Fibroblast of skin of left quadriceps (primary cell): ENCODE measurements around the gene CABLES1.
A peak's percentile ranks its signal among the peaks of the same experiment; 100 is the strongest.
"Not testable (repeated sequence)": the region's sequence is repeated elsewhere in the genome, so short reads cannot be mapped to it uniquely, and the experiment has no call there.

ENCODE experiments used
- DNase-seq, 2 experiments: peaks; one replicate each; pipeline ENCODE4 v3.0.0-alpha.2; 2013; ENCODE audit warnings: low read depth in 2 of 2

The CABLES1 gene

GRCh38 chr18:23241833-23242496, 106.7 kb downstream of the CABLES1 start:
- not testable (repeated sequence) for DNase-seq

- DNase-seq = no peak
Observed at GRCh38 chr18:23243178-23243577, 107.9 kb downstream of the CABLES1 start.

GRCh38 chr18:23243816-23244215, 108.5 kb downstream of the CABLES1 start:
- no peak for DNase-seq

GRCh38 chr18:23244401-23244800, 109.1 kb downstream of the CABLES1 start:
- no peak for DNase-seq

GRCh38 chr18:23245461-23245860, 110.2 kb downstream of the CABLES1 start:
- DNase-seq = no peak

- DNase-seq = no peak
Observed at GRCh38 chr18:23247331-23247730, 112.0 kb downstream of the CABLES1 start.

GRCh38 chr18:23247896-23248295, 112.6 kb downstream of the CABLES1 start:
- DNase-seq = no peak

- no peak for DNase-seq
Observed at GRCh38 chr18:23248826-23249225, 113.5 kb downstream of the CABLES1 start.

GRCh38 chr18:23249348-23249747, 114.1 kb downstream of the CABLES1 start:
- DNase-seq = no peak

- no peak for DNase-seq
Observed at GRCh38 chr18:23250893-23251656, 115.8 kb downstream of the CABLES1 start.

- no peak for DNase-seq
Observed at GRCh38 chr18:23253630-23254029, 118.3 kb downstream of the CABLES1 start.

GRCh38 chr18:23257137-23257536, 121.9 kb downstream of the CABLES1 start:
- no peak for DNase-seq

GRCh38 chr18:23257686-23258565, 122.6 kb downstream of the CABLES1 start:
- DNase-seq = no peak

GRCh38 chr18:23258566-23259469, 123.5 kb downstream of the CABLES1 start:
- DNase-seq = no peak

- peak; percentile 33 to 38 for DNase-seq
Observed at GRCh38 chr18:23259701-23260681, 124.7 kb downstream of the CABLES1 start.

GRCh38 chr18:23260926-23261590, 125.8 kb downstream of the CABLES1 start:
- no peak for DNase-seq

- no peak for DNase-seq
Observed at GRCh38 chr18:23263551-23264235, 128.4 kb downstream of the CABLES1 start.

GRCh38 chr18:23265682-23266399, 130.6 kb downstream of the CABLES1 start:
- no peak for DNase-seq
